HG02970 (cell line): ENCODE measurements around the gene SORBS1.

ENCODE experiments used
- ATAC-seq: cut with Tn5 transposase; IDR thresholded peaks from one replicate; pipeline ENCODE4 v1.9.1; 2021; ENCODE audit warnings: mild to moderate bottlenecking, moderate library complexity, moderate number of reproducible peaks; ENCODE audit not compliant: unreplicated experiment, low FRiP score

SORBS1 gene

DNA sequence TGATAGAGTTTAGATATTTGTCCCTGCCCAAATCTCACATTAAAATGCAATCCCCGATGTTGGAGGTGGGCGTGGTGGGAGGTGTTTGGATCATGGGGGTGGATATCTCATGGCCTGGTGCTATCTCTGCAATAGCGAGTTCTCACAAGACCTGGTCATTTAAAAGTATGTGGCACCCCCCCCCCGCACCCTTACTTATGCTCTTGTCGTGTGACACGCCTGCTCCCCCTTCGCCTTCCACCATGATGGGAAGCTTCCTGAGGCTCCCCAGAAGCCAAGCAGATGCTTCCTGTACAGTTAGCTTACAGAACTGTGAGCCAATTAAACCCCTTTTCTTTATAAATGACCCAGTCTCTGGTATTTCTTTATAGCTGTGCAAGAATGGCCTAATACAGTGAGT, 118.8 kb downstream of the SORBS1 start:
- ATAC-seq = no peak

DNA sequence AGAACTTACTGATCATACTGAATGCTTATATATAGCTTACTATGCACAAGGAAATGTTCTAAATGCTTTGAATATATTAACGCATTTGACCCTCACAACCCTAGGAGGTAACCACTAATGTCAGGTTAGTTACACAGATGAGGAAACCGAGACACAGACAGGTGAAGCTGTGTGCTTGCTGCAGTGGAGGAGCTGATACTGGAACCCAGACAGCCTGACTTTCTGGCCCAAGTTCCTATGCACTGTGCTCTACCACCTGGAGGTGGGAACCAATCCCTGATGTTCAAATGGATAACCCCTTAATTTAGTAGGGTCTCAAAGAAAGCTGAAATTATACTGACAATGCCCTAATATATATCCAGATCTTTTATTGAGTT, 119.6 kb downstream of the SORBS1 start:
- no peak for ATAC-seq

- no peak for ATAC-seq
These were observed 120.2 kb downstream of the SORBS1 start for GRCh38 chr10:95440756-95441546.

DNA sequence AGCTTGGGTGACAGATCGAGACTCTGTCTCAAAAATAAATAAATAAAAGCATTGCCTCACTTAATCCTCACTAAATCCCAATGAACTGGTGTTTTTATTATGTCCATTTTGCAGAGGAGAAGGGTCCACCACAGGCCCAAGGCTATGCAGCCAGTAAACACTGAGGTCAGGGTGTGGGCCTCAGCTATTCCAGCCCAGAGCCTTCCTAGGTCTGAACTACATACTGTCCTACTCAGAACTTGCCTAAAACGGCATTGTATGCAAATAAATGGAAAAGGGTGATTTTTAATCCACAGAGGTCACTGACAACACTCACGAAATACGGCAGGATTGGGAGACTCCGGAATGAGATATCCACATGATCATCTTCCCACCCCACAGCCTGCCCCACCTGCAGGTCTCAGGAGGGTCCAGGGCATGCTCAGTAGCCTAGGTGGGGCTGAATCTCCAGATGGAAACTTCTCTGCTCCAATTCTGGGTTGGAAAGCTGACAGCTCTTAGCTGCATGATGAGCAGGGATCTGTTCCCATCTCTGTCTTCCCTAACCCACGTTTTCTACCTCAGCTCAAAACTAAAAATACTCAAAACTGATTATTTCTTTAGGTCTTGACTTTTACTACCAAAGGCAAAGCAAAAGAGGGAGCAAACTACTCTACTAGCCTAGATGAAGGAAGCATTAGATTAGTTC, 121.0 kb downstream of the SORBS1 start:
- ATAC-seq = no peak

GRCh38 chr10:95438781-95439180, 122.4 kb downstream of the SORBS1 start:
- ATAC-seq = no peak

- no peak for ATAC-seq
These were observed 123.5 kb downstream of the SORBS1 start for GRCh38 chr10:95437669-95438068.

GRCh38 chr10:95435548-95436279, 125.5 kb downstream of the SORBS1 start:
- no peak for ATAC-seq

GRCh38 chr10:95434583-95434982, 126.6 kb downstream of the SORBS1 start:
- no peak for ATAC-seq

GRCh38 chr10:95431900-95432342, 129.2 kb downstream of the SORBS1 start:
- no peak for ATAC-seq

- ATAC-seq = peak; percentile 70
These were observed 130.8 kb downstream of the SORBS1 start for GRCh38 chr10:95430231-95430951.

GRCh38 chr10:95429639-95430038, 131.5 kb downstream of the SORBS1 start:
- ATAC-seq = no peak

DNA sequence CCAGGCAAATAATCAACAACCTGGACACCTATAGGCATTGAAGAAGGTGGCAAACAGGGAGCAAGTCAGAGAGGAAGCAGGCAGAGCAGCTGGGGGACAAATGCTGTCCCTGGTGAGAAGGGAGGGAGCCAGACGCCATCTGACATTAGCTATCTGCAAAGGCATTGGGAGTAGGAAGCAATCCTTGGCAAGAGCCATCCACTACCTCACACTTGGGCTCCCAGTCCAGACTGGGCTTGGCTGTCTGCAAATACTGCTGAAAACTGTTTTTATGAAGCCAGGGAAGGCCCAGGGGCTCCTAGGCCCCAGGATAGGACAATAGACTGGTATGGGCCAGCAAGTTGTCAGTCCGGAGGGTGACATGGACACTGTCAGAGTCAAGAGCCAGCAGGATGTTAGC, 132.5 kb downstream of the SORBS1 start:
- ATAC-seq = no peak

DNA sequence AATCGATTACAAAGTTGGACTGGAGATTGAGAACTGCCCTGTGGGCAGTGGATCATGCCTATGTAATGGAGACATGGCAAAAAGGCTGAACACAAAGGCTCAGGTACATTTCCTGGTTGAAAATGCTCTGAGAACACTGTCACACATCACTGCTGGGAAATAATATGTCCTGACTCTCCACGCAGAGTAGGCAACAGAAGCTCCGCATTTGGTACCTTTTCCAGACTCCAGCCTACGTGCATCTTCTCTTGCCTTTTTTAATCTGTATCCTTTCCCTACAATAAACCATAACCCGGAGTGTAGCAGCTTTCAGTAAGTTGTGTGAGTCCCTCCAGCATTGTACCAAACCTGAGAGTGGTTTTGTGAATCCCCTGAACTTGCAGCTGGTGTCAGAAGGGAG, 134.7 kb downstream of the SORBS1 start:
- no peak for ATAC-seq

DNA sequence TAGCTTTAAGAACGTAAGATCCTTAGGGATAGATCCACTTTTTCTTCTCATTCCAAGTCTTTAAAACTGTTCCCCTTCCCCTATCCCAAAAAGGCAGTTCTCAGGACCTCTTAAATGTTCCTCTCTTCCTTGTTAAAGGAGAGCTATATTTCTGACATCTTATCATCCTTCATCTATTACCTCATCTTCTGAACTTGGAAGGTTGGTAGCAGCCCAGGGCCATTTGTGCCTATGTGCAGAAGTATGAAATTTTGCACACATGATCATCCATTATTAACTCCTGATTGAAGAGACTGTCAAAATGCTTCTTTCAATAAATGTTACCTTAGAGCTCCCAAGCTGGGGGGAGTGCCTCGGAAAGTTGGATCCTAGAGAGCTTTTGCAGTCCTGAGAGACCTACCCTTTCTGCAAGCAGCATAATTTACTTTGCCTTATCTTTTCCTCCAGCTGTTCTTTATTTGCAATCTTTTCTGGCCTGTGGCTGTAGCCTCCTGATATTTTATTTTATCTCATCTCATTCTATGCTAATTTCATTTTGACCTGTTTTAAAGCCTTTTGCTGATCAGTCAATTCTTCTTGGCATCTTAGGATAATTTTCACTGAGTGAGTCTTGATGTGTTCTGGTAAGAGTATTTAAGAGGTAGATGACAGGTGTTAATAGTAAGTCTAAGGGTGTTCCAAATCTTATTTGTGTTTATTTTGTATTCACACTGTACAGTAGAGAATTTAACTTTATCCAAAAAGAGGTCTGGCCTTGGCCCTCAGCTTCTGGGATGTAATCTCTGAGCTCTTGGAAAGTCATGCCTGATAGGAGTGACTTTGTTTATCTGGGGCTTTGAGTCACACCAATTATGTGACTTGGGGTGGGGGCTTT, 135.3 kb downstream of the SORBS1 start:
- no peak for ATAC-seq

DNA sequence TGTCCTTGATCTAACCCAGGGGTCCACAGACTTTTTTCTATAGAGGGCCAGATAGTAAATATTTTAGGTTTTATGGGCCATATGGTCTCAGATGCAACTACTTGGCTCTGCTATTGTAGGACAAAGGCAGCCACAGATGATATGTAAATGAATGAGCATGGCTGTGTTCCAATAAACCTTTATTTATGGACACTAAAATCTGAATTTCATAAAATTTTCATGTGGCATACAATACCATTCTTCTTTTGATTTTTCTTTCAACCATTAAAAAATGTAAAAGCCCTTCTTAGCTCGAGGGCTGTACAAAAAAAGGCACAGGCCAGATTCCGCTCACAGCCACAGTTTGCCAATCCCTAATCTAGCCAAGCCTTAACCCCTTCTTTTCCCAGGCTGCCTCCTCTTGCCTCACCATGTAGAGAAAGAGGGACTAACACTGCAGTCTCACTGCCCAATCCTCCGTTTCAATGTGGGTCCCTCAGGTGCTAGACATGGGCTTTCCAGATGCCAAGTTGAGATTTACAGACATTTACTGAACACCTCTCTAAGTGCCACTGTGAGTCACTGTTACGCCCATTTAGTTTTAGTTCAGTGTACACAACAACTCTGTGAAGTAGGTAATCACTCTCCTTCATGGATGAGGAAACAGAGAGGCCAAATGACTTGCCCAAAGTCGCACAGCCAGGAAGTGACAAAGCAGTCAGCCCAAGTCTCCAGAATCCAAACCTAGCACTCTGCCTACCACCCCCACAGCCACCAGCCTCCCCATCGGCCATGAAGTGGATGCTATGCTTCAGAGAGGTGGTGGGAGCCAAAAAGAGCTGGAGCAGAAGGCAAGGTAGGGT, 137.8 kb downstream of the SORBS1 start:
- no peak for ATAC-seq

DNA sequence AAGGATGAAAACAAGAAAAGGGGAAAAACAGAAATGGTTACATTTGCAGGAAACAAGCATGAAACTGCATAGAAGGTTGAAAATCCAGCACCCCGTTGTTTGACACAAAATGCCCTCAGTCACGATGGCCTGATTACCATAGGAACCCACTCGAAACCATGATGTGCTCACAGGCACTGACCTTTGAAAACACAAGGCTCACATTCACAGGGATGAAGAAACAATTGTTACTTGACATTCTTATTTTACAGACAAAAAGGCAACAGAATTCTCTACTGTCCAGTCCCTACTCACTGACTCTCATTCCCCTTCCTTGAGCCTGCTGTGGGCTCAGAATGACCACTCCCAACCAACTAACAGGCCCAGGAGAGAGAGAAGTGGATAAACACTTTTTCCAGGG, 138.9 kb downstream of the SORBS1 start:
- ATAC-seq = no peak

DNA sequence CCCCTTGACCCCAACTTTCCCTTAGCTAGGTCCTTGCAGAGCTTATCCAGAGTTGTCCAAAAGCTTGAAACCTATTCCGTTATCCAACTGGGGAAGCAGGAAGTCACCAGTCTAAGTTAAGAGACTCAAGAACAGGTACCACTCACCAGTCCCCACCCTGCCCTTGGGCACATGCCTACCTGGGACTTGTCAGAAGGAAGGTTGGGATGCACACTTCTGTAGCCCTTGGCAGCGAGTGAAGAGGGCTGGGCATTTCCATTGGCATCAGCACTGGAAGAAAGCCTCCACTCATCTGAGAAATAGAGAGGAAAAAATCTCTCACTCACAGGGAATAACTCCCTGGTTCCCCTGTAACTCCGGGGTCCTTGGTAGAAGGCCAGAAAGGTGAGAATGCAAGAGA, 139.4 kb downstream of the SORBS1 start:
- ATAC-seq = no peak

GRCh38 chr10:95419399-95419798, 141.8 kb downstream of the SORBS1 start:
- ATAC-seq = no peak

DNA sequence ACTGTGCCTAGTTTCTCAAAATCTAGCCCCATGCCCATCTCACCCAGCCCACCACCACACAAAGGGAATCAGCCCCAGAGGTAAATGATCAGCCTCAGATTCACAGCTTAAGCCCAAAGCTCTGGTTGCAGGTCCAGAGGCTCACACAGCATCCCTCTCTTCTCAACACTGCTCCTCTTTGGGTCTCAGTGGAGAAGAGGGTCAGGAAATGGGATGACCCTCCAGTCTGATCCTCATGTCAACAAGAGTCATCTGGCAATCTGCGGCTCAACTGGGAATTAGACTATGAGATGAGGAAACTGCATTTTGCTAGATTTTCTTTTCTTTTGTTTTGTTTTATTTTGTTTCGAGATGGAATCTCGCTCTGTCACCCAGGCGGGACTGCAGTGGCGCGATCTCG, 144.2 kb downstream of the SORBS1 start:
- no peak for ATAC-seq
